Measurements from ENCODE around the gene SEC14L1. TPM values are rescaled to one million over a fixed set of nuclear protein-coding genes. Genes with fewer than 3 reads are reported as not detected.

The SEC14L1 gene
- total RNA-seq, 1 experiment from 2014 or later: 81.0 TPM

DNA sequence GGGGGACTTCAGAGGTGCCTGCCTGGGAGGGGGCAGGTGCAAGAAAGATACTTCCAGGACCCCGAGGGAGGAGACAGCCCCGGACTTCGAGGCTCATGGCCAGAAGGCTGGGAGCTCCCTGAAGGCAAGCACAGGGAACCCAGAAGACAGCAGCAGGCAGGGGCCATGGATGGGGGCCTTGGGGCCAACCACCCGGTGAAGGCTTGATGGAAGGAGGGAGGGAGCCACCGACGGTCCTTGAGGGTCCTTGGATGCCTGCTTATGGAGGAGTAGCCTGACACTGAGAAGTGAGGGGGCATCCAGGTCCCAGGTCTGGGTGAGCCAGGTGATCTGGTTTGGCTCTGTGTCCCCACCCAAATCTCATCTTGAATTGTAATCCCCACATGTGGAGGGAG, 89.7 kb downstream of the SEC14L1 start (continued):
- TF ChIP-seq, protein P1, sequence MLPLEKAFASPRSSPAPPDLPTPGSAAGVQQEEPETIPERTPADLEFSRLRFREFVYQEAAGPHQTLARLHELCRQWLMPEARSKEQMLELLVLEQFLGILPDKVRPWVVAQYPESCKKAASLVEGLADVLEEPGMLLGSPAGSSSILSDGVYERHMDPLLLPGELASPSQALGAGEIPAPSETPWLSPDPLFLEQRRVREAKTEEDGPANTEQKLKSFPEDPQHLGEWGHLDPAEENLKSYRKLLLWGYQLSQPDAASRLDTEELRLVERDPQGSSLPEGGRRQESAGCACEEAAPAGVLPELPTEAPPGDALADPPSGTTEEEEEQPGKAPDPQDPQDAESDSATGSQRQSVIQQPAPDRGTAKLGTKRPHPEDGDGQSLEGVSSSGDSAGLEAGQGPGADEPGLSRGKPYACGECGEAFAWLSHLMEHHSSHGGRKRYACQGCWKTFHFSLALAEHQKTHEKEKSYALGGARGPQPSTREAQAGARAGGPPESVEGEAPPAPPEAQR (CRISPR knock-in tag; IDR thresholded peaks at IDR 0.05): no peak
- TF ChIP-seq, protein P2, sequence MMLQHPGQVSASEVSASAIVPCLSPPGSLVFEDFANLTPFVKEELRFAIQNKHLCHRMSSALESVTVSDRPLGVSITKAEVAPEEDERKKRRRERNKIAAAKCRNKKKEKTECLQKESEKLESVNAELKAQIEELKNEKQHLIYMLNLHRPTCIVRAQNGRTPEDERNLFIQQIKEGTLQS (CRISPR knock-in tag; conservative IDR thresholded peaks at IDR 0.05): no peak
- TF ChIP-seq NR1H2 (CRISPR knock-in tag; IDR thresholded peaks at IDR 0.05) (no peak), ELF4 (CRISPR knock-in tag; IDR thresholded peaks at IDR 0.05; ENCODE audit: low read depth) (no peak)
- TF ChIP-seq, protein P3, sequence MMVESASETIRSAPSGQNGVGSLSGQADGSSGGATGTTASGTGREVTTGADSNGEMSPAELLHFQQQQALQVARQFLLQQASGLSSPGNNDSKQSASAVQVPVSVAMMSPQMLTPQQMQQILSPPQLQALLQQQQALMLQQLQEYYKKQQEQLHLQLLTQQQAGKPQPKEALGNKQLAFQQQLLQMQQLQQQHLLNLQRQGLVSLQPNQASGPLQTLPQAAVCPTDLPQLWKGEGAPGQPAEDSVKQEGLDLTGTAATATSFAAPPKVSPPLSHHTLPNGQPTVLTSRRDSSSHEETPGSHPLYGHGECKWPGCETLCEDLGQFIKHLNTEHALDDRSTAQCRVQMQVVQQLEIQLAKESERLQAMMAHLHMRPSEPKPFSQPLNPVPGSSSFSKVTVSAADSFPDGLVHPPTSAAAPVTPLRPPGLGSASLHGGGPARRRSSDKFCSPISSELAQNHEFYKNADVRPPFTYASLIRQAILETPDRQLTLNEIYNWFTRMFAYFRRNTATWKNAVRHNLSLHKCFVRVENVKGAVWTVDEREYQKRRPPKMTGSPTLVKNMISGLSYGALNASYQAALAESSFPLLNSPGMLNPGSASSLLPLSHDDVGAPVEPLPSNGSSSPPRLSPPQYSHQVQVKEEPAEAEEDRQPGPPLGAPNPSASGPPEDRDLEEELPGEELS (CRISPR knock-in tag; IDR thresholded peaks at IDR 0.05): no peak

DNA sequence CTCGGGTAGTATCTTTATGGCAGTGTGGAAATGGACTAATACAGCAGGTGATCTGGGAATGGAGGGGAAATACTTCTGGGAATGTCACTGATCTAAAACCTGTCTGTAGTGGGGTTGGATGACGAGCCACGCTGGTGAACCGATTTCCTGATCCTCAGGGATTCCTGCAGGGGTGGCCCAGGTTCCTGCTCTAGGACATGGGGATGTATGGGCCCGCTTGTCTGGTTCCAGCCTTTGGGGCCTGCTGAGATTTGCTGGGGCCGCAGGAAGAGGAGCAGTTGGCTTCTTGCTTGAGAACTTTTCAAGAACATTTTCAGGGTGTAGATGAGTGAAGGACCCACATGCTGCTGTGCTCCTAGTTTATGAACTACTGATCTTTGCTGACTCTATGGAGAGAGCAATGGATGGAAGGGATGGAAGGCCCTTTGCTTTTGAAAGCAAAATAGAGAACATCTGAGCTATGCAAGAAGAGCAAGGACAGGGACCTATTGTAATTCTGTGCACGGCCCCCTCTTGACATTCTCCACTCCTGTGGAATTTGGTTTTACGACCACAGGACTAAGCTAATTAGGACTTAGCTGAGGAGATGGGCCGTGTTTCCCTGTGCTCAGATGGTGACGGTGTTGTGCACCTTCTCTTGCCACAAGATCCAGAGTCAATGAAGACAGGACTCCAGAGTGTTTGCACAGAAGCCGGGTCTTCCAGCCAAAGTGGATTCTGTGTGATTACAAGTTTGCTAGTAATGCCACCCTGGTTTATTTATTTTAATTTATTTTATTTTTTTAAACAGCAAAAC, 90.5 kb downstream of the SEC14L1 start:
- H3K4me1 Mint-ChIP-seq: peaks cover 12% of the 10 kb centered on the region
- CTCF ChIA-PET: interaction anchor here (1.0 kb wide), 1 partner anchor 101 kb away, joined by 3 read pairs; no protein-coding TSS in a partner anchor
- H3K27ac Mint-ChIP-seq: no peak overlapping the region
- H3K4me3 Mint-ChIP-seq: no peak overlapping the region
- H3K36me3 Mint-ChIP-seq: no peaks in the 10 kb centered on the region
- no peaks in the 10 kb centered on the region for H3K27me3 Mint-ChIP-seq (ENCODE audit: low read depth)
- ATAC-seq (no peak), DNase-seq (ENCODE audit: low spot score) (no peak)
- no peak for TF ChIP-seq ZNF232 (CRISPR knock-in tag; IDR thresholded peaks at IDR 0.05)
- TF ChIP-seq, protein P4, sequence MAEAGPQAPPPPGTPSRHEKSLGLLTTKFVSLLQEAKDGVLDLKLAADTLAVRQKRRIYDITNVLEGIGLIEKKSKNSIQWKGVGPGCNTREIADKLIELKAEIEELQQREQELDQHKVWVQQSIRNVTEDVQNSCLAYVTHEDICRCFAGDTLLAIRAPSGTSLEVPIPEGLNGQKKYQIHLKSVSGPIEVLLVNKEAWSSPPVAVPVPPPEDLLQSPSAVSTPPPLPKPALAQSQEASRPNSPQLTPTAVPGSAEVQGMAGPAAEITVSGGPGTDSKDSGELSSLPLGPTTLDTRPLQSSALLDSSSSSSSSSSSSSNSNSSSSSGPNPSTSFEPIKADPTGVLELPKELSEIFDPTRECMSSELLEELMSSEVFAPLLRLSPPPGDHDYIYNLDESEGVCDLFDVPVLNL (CRISPR knock-in tag; IDR thresholded peaks at IDR 0.05; ENCODE audit: borderline replicate concordance, low read depth): no peak
- TF ChIP-seq, protein P5, sequence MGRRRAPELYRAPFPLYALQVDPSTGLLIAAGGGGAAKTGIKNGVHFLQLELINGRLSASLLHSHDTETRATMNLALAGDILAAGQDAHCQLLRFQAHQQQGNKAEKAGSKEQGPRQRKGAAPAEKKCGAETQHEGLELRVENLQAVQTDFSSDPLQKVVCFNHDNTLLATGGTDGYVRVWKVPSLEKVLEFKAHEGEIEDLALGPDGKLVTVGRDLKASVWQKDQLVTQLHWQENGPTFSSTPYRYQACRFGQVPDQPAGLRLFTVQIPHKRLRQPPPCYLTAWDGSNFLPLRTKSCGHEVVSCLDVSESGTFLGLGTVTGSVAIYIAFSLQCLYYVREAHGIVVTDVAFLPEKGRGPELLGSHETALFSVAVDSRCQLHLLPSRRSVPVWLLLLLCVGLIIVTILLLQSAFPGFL (CRISPR knock-in tag; IDR thresholded peaks at IDR 0.05; ENCODE audit: borderline replicate concordance): no peak
- no peak for TF ChIP-seq ESRRA (CRISPR knock-in tag; IDR thresholded peaks at IDR 0.05; ENCODE audit: borderline replicate concordance)
- TF ChIP-seq NR1H2 (CRISPR knock-in tag; IDR thresholded peaks at IDR 0.05): no peak
- no peak for TF ChIP-seq ZNF317 (CRISPR knock-in tag; IDR thresholded peaks at IDR 0.05; ENCODE audit: borderline replicate concordance, low read depth)
- TF ChIP-seq, protein P6, sequence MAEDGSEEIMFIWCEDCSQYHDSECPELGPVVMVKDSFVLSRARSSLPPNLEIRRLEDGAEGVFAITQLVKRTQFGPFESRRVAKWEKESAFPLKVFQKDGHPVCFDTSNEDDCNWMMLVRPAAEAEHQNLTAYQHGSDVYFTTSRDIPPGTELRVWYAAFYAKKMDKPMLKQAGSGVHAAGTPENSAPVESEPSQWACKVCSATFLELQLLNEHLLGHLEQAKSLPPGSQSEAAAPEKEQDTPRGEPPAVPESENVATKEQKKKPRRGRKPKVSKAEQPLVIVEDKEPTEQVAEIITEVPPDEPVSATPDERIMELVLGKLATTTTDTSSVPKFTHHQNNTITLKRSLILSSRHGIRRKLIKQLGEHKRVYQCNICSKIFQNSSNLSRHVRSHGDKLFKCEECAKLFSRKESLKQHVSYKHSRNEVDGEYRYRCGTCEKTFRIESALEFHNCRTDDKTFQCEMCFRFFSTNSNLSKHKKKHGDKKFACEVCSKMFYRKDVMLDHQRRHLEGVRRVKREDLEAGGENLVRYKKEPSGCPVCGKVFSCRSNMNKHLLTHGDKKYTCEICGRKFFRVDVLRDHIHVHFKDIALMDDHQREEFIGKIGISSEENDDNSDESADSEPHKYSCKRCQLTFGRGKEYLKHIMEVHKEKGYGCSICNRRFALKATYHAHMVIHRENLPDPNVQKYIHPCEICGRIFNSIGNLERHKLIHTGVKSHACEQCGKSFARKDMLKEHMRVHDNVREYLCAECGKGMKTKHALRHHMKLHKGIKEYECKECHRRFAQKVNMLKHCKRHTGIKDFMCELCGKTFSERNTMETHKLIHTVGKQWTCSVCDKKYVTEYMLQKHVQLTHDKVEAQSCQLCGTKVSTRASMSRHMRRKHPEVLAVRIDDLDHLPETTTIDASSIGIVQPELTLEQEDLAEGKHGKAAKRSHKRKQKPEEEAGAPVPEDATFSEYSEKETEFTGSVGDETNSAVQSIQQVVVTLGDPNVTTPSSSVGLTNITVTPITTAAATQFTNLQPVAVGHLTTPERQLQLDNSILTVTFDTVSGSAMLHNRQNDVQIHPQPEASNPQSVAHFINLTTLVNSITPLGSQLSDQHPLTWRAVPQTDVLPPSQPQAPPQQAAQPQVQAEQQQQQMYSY (CRISPR knock-in tag; IDR thresholded peaks at IDR 0.05): no peak
- TF ChIP-seq, protein P7, sequence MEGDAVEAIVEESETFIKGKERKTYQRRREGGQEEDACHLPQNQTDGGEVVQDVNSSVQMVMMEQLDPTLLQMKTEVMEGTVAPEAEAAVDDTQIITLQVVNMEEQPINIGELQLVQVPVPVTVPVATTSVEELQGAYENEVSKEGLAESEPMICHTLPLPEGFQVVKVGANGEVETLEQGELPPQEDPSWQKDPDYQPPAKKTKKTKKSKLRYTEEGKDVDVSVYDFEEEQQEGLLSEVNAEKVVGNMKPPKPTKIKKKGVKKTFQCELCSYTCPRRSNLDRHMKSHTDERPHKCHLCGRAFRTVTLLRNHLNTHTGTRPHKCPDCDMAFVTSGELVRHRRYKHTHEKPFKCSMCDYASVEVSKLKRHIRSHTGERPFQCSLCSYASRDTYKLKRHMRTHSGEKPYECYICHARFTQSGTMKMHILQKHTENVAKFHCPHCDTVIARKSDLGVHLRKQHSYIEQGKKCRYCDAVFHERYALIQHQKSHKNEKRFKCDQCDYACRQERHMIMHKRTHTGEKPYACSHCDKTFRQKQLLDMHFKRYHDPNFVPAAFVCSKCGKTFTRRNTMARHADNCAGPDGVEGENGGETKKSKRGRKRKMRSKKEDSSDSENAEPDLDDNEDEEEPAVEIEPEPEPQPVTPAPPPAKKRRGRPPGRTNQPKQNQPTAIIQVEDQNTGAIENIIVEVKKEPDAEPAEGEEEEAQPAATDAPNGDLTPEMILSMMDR (IDR thresholded peaks at IDR 0.05): no peak
- no peak for TF ChIP-seq NFATC4 (CRISPR knock-in tag; IDR thresholded peaks at IDR 0.05)
- TF ChIP-seq, protein P8, sequence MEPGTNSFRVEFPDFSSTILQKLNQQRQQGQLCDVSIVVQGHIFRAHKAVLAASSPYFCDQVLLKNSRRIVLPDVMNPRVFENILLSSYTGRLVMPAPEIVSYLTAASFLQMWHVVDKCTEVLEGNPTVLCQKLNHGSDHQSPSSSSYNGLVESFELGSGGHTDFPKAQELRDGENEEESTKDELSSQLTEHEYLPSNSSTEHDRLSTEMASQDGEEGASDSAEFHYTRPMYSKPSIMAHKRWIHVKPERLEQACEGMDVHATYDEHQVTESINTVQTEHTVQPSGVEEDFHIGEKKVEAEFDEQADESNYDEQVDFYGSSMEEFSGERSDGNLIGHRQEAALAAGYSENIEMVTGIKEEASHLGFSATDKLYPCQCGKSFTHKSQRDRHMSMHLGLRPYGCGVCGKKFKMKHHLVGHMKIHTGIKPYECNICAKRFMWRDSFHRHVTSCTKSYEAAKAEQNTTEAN (CRISPR knock-in tag; IDR thresholded peaks at IDR 0.05): no peak
- no peak for TF ChIP-seq KAT7 (CRISPR knock-in tag; IDR thresholded peaks at IDR 0.05; ENCODE audit: borderline replicate concordance)
- POLR2A ChIA-PET: no interaction called here
- 0 out of 2 replicates have a peak, but pooled peaks cover 3% of the 10 kb centered on the region for H3K9me3 Mint-ChIP-seq

All from WTC11 (cell line).